Measurements from ENCODE around the gene CYP4V2.

Gene CYP4V2

DNA sequence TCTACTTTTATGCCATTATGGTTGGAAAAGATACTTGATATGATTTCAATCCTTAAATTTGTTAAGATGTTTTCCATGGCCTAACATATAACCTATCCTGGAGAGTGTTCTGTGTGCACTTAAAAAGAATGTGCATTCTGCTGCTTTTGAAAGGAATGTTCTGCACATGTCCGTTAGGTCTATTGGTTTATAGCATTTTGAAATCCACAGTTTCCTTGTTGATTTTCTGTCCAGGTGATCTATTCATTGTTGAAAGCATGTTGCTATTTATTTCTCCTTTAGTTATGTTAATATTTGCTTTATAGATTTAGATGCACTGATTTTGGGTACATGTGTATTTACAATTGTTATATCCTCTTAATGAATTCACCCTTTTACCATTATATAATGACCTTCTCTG, 30.3 kb downstream of the CYP4V2 start:
- TF ChIP-seq, protein P1, sequence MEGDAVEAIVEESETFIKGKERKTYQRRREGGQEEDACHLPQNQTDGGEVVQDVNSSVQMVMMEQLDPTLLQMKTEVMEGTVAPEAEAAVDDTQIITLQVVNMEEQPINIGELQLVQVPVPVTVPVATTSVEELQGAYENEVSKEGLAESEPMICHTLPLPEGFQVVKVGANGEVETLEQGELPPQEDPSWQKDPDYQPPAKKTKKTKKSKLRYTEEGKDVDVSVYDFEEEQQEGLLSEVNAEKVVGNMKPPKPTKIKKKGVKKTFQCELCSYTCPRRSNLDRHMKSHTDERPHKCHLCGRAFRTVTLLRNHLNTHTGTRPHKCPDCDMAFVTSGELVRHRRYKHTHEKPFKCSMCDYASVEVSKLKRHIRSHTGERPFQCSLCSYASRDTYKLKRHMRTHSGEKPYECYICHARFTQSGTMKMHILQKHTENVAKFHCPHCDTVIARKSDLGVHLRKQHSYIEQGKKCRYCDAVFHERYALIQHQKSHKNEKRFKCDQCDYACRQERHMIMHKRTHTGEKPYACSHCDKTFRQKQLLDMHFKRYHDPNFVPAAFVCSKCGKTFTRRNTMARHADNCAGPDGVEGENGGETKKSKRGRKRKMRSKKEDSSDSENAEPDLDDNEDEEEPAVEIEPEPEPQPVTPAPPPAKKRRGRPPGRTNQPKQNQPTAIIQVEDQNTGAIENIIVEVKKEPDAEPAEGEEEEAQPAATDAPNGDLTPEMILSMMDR (IDR thresholded peaks at IDR 0.05; ENCODE audit: low read depth, low read length): no peak
- TF ChIP-seq EZH2phosphoT487 (IDR thresholded peaks at IDR 0.05; ENCODE audit: low read depth): no peak
- Histone ChIP-seq H3K4me2 (ENCODE audit: low read length) (no peak overlapping the region), H4K20me1 (ENCODE audit: insufficient read depth, low read length) (no peaks in the 10 kb centered on the region), H2AFZ (ENCODE audit: low read depth, low read length) (no peak overlapping the region), H3K79me2 (ENCODE audit: low read length) (no peaks in the 10 kb centered on the region), H3K27me3 (ENCODE audit: low read depth, low read length) (no peaks in the 10 kb centered on the region), H3K4me1 (ENCODE audit: low read length) (no peaks in the 10 kb centered on the region), H3K4me3 (ENCODE audit: low read length) (no peak overlapping the region), H3K9me3 (ENCODE audit: insufficient read depth, low read length) (no peaks in the 10 kb centered on the region), H3K36me3 (replicated peaks; ENCODE audit: low read depth, low read length) (no peaks in the 10 kb centered on the region), H3K27ac (ENCODE audit: low read length) (no peak overlapping the region), H3K9ac (ENCODE audit: low read length) (no peak overlapping the region)

DNA sequence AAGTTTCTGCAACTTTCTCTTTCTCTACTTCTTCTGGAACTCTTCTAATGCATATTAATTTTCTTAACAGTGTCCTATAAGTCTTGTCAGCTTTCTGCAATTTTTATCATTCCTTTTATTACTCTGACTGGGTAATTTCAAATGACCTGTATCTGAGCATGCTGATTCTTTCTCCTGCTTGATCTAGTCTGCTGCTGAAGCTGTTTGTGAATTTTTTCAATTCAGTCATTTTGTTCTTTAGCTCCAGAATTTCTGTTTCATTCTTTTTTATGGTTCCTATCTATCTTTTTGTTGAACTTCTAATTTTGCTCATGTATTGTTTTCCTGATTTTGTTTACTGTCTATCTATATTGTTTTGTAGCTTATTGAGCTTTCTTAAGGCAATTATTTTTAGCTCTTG, 34.5 kb downstream of the CYP4V2 start:
- H3K79me2 ChIP-seq (ENCODE audit: low read length): no peaks in the 10 kb centered on the region
- no peak for TF ChIP-seq EZH2phosphoT487 (IDR thresholded peaks at IDR 0.05; ENCODE audit: low read depth)
- TF ChIP-seq, protein P1 (IDR thresholded peaks at IDR 0.05; ENCODE audit: low read depth, low read length): no peak
- no peaks in the 10 kb centered on the region for H3K36me3 ChIP-seq (replicated peaks; ENCODE audit: low read depth, low read length)

DNA sequence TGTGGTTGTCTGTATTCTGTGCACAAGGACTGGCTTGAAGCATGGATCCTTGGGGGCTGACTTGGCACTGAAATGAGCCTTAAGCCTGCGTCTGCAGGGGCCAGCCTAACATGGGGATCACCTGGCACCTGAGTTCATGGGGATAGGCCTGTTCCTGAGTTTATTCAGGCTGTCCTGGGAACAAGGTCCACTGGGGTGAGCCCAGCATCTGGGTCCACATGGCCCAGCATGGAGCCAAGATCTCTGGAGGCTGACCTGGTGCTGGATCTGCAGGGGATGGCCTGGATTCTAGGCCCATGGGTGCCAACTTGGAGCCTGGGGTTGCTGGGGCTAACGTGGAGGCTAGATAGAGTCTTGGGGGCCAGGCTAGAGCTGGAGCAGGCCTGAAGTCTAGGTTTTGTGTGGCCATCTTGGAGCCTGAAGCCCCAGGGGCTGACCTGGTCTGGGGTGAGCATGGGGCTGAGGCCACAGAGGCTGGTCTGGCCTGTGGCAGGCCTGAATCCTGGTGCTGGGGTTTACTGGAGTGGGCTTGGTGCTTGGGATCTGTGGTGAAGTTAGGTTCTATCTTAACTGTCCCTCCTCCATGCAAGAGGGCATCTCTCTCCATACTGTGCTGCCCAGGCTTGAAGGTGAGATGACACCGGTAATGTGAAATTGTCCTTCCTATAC, 35.3 kb downstream of the CYP4V2 start:
- H3K4me2 ChIP-seq (ENCODE audit: low read length): no peak overlapping the region
- H3K4me1 ChIP-seq (ENCODE audit: low read length): no peaks in the 10 kb centered on the region
- H3K9ac ChIP-seq (ENCODE audit: low read length): no peak overlapping the region
- no peaks in the 10 kb centered on the region for H3K36me3 ChIP-seq (replicated peaks; ENCODE audit: low read depth, low read length)
- H3K27ac ChIP-seq (ENCODE audit: low read length): no peak overlapping the region
- no peak overlapping the region for H3K4me3 ChIP-seq (ENCODE audit: low read length)
- H3K27me3 ChIP-seq (ENCODE audit: low read depth, low read length): no peaks in the 10 kb centered on the region
- no peaks in the 10 kb centered on the region for H3K9me3 ChIP-seq (ENCODE audit: insufficient read depth, low read length)
- no peak overlapping the region for H2AFZ ChIP-seq (ENCODE audit: low read depth, low read length)
- H4K20me1 ChIP-seq (ENCODE audit: insufficient read depth, low read length): no peaks in the 10 kb centered on the region
- TF ChIP-seq, protein P1 (IDR thresholded peaks at IDR 0.05; ENCODE audit: low read depth, low read length): no peak
- no peak for TF ChIP-seq EZH2phosphoT487 (IDR thresholded peaks at IDR 0.05; ENCODE audit: low read depth)
- H3K79me2 ChIP-seq (ENCODE audit: low read length): no peaks in the 10 kb centered on the region

More for the DNA sequence above, 34.5 kb downstream of the CYP4V2 start:
- H3K9me3 ChIP-seq (ENCODE audit: insufficient read depth, low read length): no peaks in the 10 kb centered on the region
- H3K27ac ChIP-seq (ENCODE audit: low read length): no peak overlapping the region
- no peak overlapping the region for H3K9ac ChIP-seq (ENCODE audit: low read length)
- H3K27me3 ChIP-seq (ENCODE audit: low read depth, low read length): no peaks in the 10 kb centered on the region
- no peak overlapping the region for H3K4me3 ChIP-seq (ENCODE audit: low read length)
- H3K4me1 ChIP-seq (ENCODE audit: low read length): no peaks in the 10 kb centered on the region
- H3K4me2 ChIP-seq (ENCODE audit: low read length): no peak overlapping the region
- no peak overlapping the region for H2AFZ ChIP-seq (ENCODE audit: low read depth, low read length)
- H4K20me1 ChIP-seq (ENCODE audit: insufficient read depth, low read length): no peaks in the 10 kb centered on the region

DNA sequence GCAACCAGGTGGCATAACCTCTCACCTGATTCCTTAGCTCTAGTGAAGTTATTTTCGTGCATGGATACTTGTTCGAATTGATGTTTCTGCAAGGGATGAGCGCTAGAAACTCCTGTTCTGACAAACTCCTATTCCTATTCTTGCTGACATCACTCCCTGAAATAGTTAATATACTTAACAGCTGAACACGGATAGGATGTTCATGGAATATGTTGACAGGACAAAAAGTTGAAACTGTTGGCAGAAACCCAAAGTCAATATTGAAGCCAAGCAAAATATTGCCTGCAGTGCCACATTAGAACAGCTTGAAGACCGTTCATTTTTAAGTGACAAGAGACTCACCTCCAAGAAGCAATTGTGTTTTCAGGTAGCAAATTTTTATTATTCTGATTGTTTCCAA, 35.9 kb downstream of the CYP4V2 start, which contains the start of gene KLKB1:
TSS of gene KLKB1 (plus strand) at position 287 of the 400 bp plus-strand sequence. CDS start 689 bp downstream, outside the sequence.
- no peak within 1 kb of the TSS for H3K4me3 ChIP-seq (ENCODE audit: low read length)
- H3K4me2 ChIP-seq (ENCODE audit: low read length): no peak within 1 kb of the TSS
- no peaks in the 10 kb centered on the region for H3K4me1 ChIP-seq (ENCODE audit: low read length)
- no peak within 1 kb of the TSS for H3K27ac ChIP-seq (ENCODE audit: low read length)
- H3K36me3 ChIP-seq (replicated peaks; ENCODE audit: low read depth, low read length): no peaks in the 10 kb centered on the region
- H3K79me2 ChIP-seq (ENCODE audit: low read length): no peaks in the 10 kb centered on the region
- TF ChIP-seq EZH2phosphoT487 (IDR thresholded peaks at IDR 0.05; ENCODE audit: low read depth): no peak
- TF ChIP-seq, protein P1 (IDR thresholded peaks at IDR 0.05; ENCODE audit: low read depth, low read length): no peak
- H3K27me3 ChIP-seq (ENCODE audit: low read depth, low read length): no peaks in the 10 kb centered on the region
- H2AFZ ChIP-seq (ENCODE audit: low read depth, low read length): no peak within 1 kb of the TSS
- no peaks in the 10 kb centered on the region for H4K20me1 ChIP-seq (ENCODE audit: insufficient read depth, low read length)
- H3K9me3 ChIP-seq (ENCODE audit: insufficient read depth, low read length): no peaks in the 10 kb centered on the region
- no peak within 1 kb of the TSS for H3K9ac ChIP-seq (ENCODE audit: low read length)
